ENCODE data around the gene CORO2B.

CORO2B gene

DNA sequence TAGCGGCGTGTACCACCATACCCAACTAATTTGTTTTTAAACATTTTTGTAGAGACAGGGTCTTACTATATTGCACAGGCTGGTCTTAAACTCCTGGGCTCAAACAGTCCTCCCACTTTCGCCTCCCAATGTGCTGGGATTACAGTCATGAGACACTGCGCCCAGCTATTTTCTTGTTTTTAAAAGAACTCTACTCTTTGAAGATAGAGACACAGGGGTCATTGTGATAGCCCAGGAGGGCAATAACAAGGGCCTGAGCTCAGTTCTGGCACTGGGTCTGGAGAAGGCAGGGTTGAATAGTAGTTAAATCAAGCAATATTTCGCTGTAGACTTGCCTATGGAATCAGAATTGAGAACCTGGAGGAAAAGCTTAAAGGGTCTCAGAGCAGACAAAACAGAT is 143.1 kb downstream of the CORO2B start:
- no peak overlapping the region for H3K4me3 ChIP-seq (ENCODE audit: low read depth, low read length)
- TF ChIP-seq, protein P1, sequence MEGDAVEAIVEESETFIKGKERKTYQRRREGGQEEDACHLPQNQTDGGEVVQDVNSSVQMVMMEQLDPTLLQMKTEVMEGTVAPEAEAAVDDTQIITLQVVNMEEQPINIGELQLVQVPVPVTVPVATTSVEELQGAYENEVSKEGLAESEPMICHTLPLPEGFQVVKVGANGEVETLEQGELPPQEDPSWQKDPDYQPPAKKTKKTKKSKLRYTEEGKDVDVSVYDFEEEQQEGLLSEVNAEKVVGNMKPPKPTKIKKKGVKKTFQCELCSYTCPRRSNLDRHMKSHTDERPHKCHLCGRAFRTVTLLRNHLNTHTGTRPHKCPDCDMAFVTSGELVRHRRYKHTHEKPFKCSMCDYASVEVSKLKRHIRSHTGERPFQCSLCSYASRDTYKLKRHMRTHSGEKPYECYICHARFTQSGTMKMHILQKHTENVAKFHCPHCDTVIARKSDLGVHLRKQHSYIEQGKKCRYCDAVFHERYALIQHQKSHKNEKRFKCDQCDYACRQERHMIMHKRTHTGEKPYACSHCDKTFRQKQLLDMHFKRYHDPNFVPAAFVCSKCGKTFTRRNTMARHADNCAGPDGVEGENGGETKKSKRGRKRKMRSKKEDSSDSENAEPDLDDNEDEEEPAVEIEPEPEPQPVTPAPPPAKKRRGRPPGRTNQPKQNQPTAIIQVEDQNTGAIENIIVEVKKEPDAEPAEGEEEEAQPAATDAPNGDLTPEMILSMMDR (conservative IDR thresholded peaks at IDR 0.05; ENCODE audit: low read depth, low read length), result no peak
- DNase-seq (ENCODE audit: low read depth), result no peak

DNA sequence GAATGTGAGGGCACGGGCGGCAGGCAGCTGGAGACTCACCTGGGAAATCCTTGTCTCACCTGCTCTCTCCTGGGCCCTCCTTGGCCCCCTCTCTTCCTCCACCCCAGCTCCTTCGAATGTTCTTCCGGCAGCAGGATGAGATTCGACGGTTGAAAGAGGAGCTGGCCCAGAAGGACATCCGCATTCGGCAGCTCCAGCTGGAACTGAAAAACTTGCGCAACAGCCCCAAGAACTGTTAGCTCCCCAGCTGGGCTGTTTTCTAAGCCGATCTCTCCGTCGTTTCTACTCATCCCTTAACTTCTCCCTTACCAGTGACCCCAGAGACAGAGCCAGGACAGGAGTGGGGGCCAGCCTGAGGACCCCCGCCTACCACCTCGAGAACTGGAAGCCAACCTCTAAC is 146.9 kb downstream of the CORO2B start:
- DNase-seq (ENCODE audit: low read depth), result peak; percentile 60
- TF ChIP-seq, protein P1 (conservative IDR thresholded peaks at IDR 0.05; ENCODE audit: low read depth, low read length), result no peak
- H3K4me3 ChIP-seq (ENCODE audit: low read depth, low read length), result no peak overlapping the region

DNA sequence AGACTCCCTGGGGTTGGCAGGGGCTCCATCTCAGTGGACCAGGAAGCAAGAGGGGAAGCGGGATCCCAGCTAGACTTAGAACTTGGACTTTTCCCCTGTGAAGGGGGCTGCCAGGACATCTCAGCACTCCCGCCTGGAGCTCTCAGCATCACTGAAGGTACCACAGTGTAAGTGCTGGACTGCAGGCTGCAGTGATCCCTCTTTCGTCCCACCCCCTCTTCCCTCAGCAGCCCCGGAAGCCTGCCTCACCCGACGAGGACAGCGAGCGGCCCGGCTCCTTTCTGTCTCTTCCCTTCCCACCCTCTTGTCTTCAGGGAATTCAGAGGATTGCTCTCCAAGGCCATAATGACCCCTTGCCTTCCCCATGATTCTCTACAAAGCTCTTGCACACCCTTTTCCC is 147.5 kb downstream of the CORO2B start:
- no peak overlapping the region for H3K4me3 ChIP-seq (ENCODE audit: low read depth, low read length)
- DNase-seq (ENCODE audit: low read depth), result no peak
- TF ChIP-seq, protein P1 (conservative IDR thresholded peaks at IDR 0.05; ENCODE audit: low read depth, low read length), result no peak

DNA sequence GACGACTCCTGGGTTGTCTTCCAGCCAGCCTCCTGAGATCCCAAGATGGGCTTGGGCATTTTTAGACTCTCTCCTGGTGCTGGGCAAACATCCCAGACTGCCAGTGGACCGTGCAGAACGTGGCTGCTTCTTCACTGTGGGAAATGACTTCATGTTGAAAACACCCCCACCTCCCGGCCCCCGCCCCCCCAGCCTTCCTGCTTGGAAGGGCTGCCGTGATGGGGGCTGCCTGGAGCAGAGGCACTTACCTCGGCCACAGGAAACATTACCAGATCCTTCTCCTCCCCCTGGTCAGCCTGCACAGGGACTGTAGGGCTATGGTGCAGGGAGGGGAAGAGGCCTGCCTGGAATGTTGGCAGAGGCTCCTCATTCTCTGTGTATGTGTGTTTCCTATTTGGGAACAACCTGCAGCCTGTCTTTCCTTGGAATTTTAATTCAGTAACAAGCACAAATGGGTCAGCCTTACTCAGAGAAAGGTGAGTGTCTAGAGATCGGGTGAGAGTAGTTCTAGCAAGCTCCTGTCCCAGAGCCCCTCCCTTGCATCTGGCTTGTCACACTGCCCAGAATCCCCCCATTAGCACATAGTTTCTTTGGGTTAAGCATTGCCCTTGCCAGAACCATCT is 151.1 kb downstream of the CORO2B start:
- DNase-seq (ENCODE audit: low read depth), result peak; percentile 16
- H3K4me3 ChIP-seq (ENCODE audit: low read depth, low read length), result no peak overlapping the region
- TF ChIP-seq, protein P1 (conservative IDR thresholded peaks at IDR 0.05; ENCODE audit: low read depth, low read length), result no peak

DNA sequence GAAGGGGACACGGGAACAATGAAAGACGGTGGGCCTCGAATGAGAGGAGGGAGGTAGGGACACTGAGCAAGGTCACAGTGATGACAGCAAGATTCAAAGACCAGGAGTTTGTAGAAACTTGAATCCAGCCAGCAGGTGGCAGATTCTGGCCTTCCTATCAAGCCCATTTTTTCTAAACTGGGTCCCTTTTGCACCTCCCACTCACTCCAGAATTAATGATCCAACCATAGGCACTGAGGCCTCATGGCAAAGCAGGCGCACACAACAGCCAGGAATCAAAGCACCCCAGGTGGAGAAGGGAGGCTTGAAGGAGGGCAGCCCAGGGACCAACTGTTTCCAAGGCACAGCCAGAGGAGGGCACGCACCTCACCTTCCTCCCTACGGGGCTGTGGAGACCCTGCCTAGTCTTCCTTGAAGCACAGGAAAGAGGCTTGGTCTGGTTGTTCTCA is 151.7 kb downstream of the CORO2B start:
- peak; percentile 73 for DNase-seq (ENCODE audit: low read depth)
- TF ChIP-seq, protein P1 (conservative IDR thresholded peaks at IDR 0.05; ENCODE audit: low read depth, low read length), result peak; percentile 76
- H3K4me3 ChIP-seq (ENCODE audit: low read depth, low read length), result no peak overlapping the region

DNA sequence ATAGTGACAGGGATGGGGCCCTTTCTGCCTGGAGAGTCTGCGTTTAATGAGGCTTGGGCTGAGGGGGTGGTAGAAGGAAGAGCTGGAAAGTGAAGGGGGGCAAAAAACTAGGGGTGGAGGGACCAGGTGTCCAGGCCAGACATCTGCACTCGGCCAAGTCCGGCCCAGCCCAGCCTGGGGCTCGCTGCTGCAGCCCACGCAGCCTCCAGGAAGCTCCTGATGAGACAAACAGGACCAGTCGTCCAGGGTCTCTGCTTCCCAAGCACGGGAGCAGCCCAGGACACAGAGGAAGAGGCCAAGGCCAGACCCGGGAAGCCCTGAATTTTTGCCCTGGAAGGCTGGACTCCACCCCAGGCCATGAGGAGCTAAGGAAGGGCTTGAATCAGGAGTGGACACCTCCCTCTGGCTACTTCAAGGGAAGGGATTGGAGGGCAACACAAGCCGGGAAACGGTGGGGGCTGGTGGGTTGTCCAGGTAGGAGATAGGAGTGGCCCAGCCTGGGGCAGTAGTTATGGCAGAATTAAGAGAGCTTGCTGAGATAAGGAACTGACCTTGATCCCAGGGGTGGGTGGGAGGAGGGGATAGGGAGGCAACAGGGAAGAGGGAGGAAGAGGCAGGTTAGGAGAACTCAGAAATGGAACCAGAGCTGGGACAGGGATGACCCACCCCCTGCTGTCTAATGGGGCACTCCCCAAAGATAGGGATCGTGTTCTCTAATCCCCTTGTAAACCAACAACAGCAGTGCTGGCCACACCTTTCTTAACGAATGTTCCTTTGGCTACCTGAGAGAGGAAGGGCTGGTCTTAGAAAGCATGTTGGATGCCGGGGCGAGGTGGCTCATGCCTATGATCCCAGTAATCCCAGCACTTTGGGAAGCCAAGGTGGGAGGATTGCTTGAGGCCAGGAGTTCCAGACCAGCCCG is 152.4 kb downstream of the CORO2B start:
- H3K4me3 ChIP-seq (ENCODE audit: low read depth, low read length), result no peak overlapping the region
- TF ChIP-seq, protein P1 (conservative IDR thresholded peaks at IDR 0.05; ENCODE audit: low read depth, low read length), result no peak
- no peak for DNase-seq (ENCODE audit: low read depth)

Data from choroid plexus epithelial cell (primary cell).